ENCODE data around the gene GNG14.

DNA sequence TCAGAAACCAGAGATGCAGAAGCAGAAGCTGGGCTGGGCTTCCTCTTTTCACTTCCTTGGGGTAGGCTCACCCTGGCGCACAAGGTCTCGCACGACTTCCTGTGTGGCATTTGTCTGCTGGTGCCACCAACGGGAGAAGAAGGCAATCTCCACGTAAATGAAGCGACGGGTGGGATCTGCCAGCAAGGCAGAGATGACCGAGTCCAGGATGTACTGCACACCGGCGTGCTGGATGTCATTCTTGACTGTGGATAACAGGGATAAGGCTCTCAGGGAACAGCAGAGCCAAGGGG is 22.6 kb upstream of the GNG14 start:
- TF ChIP-seq POLR2AphosphoS5 (IDR thresholded peaks at IDR 0.05; ENCODE audit: low read depth, low read length) (no peak), SIN3A (IDR thresholded peaks at IDR 0.05; ENCODE audit: borderline replicate concordance, insufficient read depth, low read length) (no peak), TAF1 (IDR thresholded peaks at IDR 0.05; ENCODE audit: borderline replicate concordance, insufficient read depth, low read length) (no peak)

Data from PFSK-1 (cell line).